GM23338 (cell line): ENCODE measurements around the gene PTPRF. TPM values are rescaled to one million over a fixed set of nuclear protein-coding genes. Genes with fewer than 3 reads are reported as not detected.

ENCODE experiments used
- ATAC-seq: fragments of 200-7000 bp; cut with Tn5 transposase; 3 replicates; pipeline ENCODE4 v1.9.1; 2020
- DNase-seq: peaks from one replicate; pipeline ENCODE4 v3.0.0-alpha.2; 2015; ENCODE audit warnings: low spot score
- H2AFZ ChIP-seq: fragments of 200-600 bp; sonication (generic); 2 replicates; pipeline ENCODE4 v1.8.0; 2016; ENCODE audit warnings: antibody characterized with exemption, mild to moderate bottlenecking, moderate library complexity
- H3F3A ChIP-seq: fragments of 200-600 bp; sonication (generic); replicated peaks from 2 replicates; pipeline ENCODE4 v1.8.0; 2017; ENCODE audit warnings: antibody characterized with exemption, mixed run types, low read depth
- H3K27ac ChIP-seq: fragments of 200-600 bp; sonication (generic); 2 replicates; pipeline ENCODE4 v1.6.1; 2016; ENCODE audit warnings: low read depth
- H3K27me3 ChIP-seq: fragments of 200-600 bp; sonication (generic); 2 replicates; pipeline ENCODE4 v1.8.0; 2016; ENCODE audit warnings: mild to moderate bottlenecking, mixed run types, moderate library complexity; ENCODE audit not compliant: insufficient read depth
- H3K36me3 ChIP-seq: fragments of 200-600 bp; sonication (generic); 2 replicates; pipeline ENCODE4 v1.8.0; 2016; ENCODE audit warnings: mild to moderate bottlenecking; ENCODE audit not compliant: insufficient read depth
- H3K4me1 ChIP-seq: fragments of 200-600 bp; sonication (generic); 2 replicates; pipeline ENCODE4 v1.8.0; 2016; ENCODE audit warnings: mild to moderate bottlenecking, moderate library complexity; ENCODE audit not compliant: insufficient read depth
- H3K4me2 ChIP-seq: fragments of 200-600 bp; sonication (generic); 2 replicates; pipeline ENCODE4 v1.7.1; 2017; ENCODE audit warnings: mixed run types
- H3K4me3 ChIP-seq: fragments of 200-600 bp; sonication (generic); 2 replicates; pipeline ENCODE4 v1.6.1; 2016; ENCODE audit warnings: mixed run types
- H3K79me2 ChIP-seq: fragments of 200-600 bp; sonication (generic); replicated peaks from 2 replicates; pipeline ENCODE4 v1.8.0; 2017; ENCODE audit warnings: mild to moderate bottlenecking; ENCODE audit not compliant: insufficient read depth
- H3K9me2 ChIP-seq: fragments of 200-600 bp; sonication (generic); 2 replicates; pipeline ENCODE4 v1.8.0; 2017; ENCODE audit not compliant: insufficient read depth
- H4K20me1 ChIP-seq: fragments of 200-600 bp; sonication (generic); replicated peaks from 2 replicates; pipeline ENCODE4 v1.8.0; 2017; ENCODE audit warnings: mild to moderate bottlenecking; ENCODE audit not compliant: insufficient read depth
- H3K27ac Mint-ChIP-seq: 2 replicates; pipeline ENCODE4 v1.8.0; 2020; ENCODE audit warnings: inconsistent platforms, mild to moderate bottlenecking, moderate library complexity, mixed read lengths
- H3K27me3 Mint-ChIP-seq: 3 replicates; pipeline ENCODE4 v1.8.0; 2022; ENCODE audit warnings: low read depth, mild to moderate bottlenecking, moderate library complexity, mixed read lengths, inconsistent platforms; ENCODE audit not compliant: insufficient read depth, poor library complexity
- H3K36me3 Mint-ChIP-seq: 3 replicates; pipeline ENCODE4 v1.8.0; 2021; ENCODE audit warnings: low read depth, mild to moderate bottlenecking, inconsistent platforms, moderate library complexity, mixed read lengths
- H3K4me1 Mint-ChIP-seq: 3 replicates; pipeline ENCODE4 v1.8.0; 2020; ENCODE audit warnings: mild to moderate bottlenecking, inconsistent platforms, mixed read lengths
- H3K4me3 Mint-ChIP-seq: 3 replicates; pipeline ENCODE4 v1.8.0; 2021; ENCODE audit warnings: moderate library complexity, mild to moderate bottlenecking, inconsistent platforms, mixed read lengths
- H3K9me3 Mint-ChIP-seq: 3 replicates; pipeline ENCODE4 v1.8.0; 2020; ENCODE audit warnings: moderate library complexity, mild to moderate bottlenecking, inconsistent platforms, mixed read lengths
- CREB1 ChIP-seq: fragments of 250-450 bp; sonication (Bioruptor Pico); IDR thresholded peaks from 2 replicates; pipeline ENCODE4 v1.5.0; 2020; ENCODE audit warnings: low read depth, mild to moderate bottlenecking, moderate library complexity
- CTCF ChIP-seq, 2 experiments: fragments of 200-600 bp in 1 of 2; sonication (generic) in 1 of 2; conservative IDR thresholded peaks; 2 replicates each; pipeline versions ENCODE4 v1.5.1 to v1.6.1; 2016 to 2017; ENCODE audit warnings: antibody characterized with exemption in 2 of 2, low read depth in 2 of 2, mild to moderate bottlenecking in 2 of 2, moderate library complexity in 1 of 2
- ETS1 ChIP-seq: IDR thresholded peaks from 2 replicates; pipeline ENCODE4 v1.6.1; 2016; ENCODE audit warnings: antibody characterized with exemption
- EZH2 ChIP-seq: fragments of 200-600 bp; sonication (generic); IDR thresholded peaks from one replicate; pipeline ENCODE4 v1.8.0; 2017; ENCODE audit warnings: antibody characterized with exemption, mild to moderate bottlenecking, low read depth; ENCODE audit not compliant: unreplicated experiment
- EZH2phosphoT487 ChIP-seq: fragments of 200-600 bp; sonication (generic); IDR thresholded peaks from one replicate; pipeline ENCODE4 v1.8.1; 2018; ENCODE audit warnings: antibody characterized with exemption; ENCODE audit not compliant: unreplicated experiment
- JUNB ChIP-seq: IDR thresholded peaks from one replicate; pipeline ENCODE4 v1.6.1; 2016; ENCODE audit warnings: antibody characterized with exemption; ENCODE audit not compliant: unreplicated experiment
- NANOG ChIP-seq: IDR thresholded peaks from 2 replicates; pipeline ENCODE4 v1.6.1; 2016; ENCODE audit warnings: antibody characterized with exemption, borderline replicate concordance
- POLR2AphosphoS5 ChIP-seq: IDR thresholded peaks from 2 replicates; pipeline ENCODE4 v1.6.1; 2016; ENCODE audit warnings: antibody characterized with exemption, low read depth
- REST ChIP-seq: IDR thresholded peaks from one replicate; pipeline ENCODE4 v1.6.1; 2018; ENCODE audit warnings: antibody characterized with exemption; ENCODE audit not compliant: unreplicated experiment
- STAT1 ChIP-seq: IDR thresholded peaks from one replicate; pipeline ENCODE4 v1.6.1; 2016; ENCODE audit warnings: antibody characterized with exemption; ENCODE audit not compliant: unreplicated experiment
- ZNF114 ChIP-seq: fragments of 250-450 bp; sonication (Bioruptor Pico); IDR thresholded peaks from 2 replicates; pipeline ENCODE4 v1.5.0; 2020; ENCODE audit warnings: mild to moderate bottlenecking, moderate library complexity
- ZNF331 ChIP-seq: fragments of 250-450 bp; sonication (Bioruptor Pico); IDR thresholded peaks from 2 replicates; pipeline ENCODE4 v1.5.0; 2020; ENCODE audit warnings: low read depth, mild to moderate bottlenecking, moderate library complexity
- ZNF462 ChIP-seq: fragments of 250-450 bp; sonication (Bioruptor Pico); IDR thresholded peaks from 2 replicates; pipeline ENCODE4 v1.5.0; 2020; ENCODE audit warnings: mild to moderate bottlenecking, moderate library complexity
- polyA plus RNA-seq: library from polyadenylated mRNA; unstranded; fragments of >200 nt; fragmentation: Nextera tagmentation; extraction: Ambion mirVana; gene quantifications from 2 replicates; pipeline ENCODE4 v1.2.1, GENCODE V29; 2016
- total RNA-seq: library from RNA; depleted of rRNA; stranded (reverse); fragments of >200 nt; shearing (Covaris generic); gene quantifications from 2 replicates; pipeline ENCODE4 v1.2.3, GENCODE V29; 2014

PTPRF gene
- total and polyA plus RNA-seq, 2 experiments from 2014 or later = 52.4 to 173 TPM

- no peaks in the 10 kb centered on the region; the same call in 1 of the 2 replicates for H3K4me1 ChIP-seq
- no peak overlapping the region for H3K27ac Mint-ChIP-seq
- no peaks in the 10 kb centered on the region for H3K9me2 ChIP-seq
- ATAC-seq (no peak), DNase-seq (no peak)
- H3K4me3 Mint-ChIP-seq = no peak overlapping the region
- peaks cover 19% of the 10 kb centered on the region for H3K4me1 Mint-ChIP-seq
- no peak overlapping the region for H3K4me3 ChIP-seq
- no peak overlapping the region for H2AFZ ChIP-seq
- no peaks in the 10 kb centered on the region for H3K36me3 ChIP-seq
- H3K27me3 ChIP-seq = no peaks in the 10 kb centered on the region
- no peaks in the 10 kb centered on the region for H3F3A ChIP-seq
- peaks cover 54% of the 10 kb centered on the region for H3K36me3 Mint-ChIP-seq
- peaks cover 4% of the 10 kb centered on the region; the same call in 1 of the 2 replicates for H4K20me1 ChIP-seq
- H3K4me2 ChIP-seq = no peak overlapping the region
- TF ChIP-seq CTCF (conservative IDR thresholded peaks at IDR 0.05; ENCODE audit: low read depth in 2 of 2) (no peak), NANOG (no peak), ZNF114 (CRISPR knock-in tag) (no peak), ZNF462 (no peak), ETS1 (no peak), EZH2phosphoT487 (no peak), JUNB (no peak), STAT1 (no peak), POLR2AphosphoS5 (no peak), CREB1 (no peak), ZNF331 (CRISPR knock-in tag) (no peak), REST (no peak), EZH2 (no peak)
- H3K9me3 Mint-ChIP-seq = no peaks in the 10 kb centered on the region
- H3K27me3 Mint-ChIP-seq = peaks cover 12% of the 10 kb centered on the region
- 0 out of 2 replicates have a peak, but pooled peaks cover 3% of the 10 kb centered on the region for H3K79me2 ChIP-seq
- no peak overlapping the region for H3K27ac ChIP-seq
These were observed 41.4 kb downstream of the PTPRF start for GRCh38 chr1:43572084-43572483.
